ENCODE measurements around the gene ASB5. TPM values are rescaled to one million over a fixed set of nuclear protein-coding genes. Genes with fewer than 3 reads are reported as not detected.

ASB5 gene
- polyA plus RNA-seq, 1 donor from 2014 or later = not detected

DNA sequence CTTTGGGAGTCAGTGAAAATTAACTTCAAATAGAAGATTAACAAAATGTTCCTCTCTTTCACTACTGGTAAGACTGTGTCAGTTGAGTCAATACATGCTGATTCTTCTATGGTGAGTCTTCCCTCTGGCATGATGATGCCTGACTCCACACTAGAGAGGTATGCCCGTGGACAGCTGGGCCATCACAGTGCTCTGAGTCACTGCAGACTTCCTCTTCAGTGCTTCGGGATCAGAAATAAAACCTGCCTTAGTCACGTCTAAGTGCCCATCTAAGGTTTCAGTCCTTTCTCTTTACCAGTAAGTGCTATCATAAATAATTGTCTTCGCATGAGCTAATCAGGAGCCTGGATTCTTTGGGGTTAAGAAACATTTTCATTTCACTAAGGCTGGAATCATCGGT is 1.6 kb upstream of the ASB5 start:
- TF ChIP-seq SMC3 (conservative IDR thresholded peaks at IDR 0.05; ENCODE audit: poor library complexity) (no peak), EP300 (conservative IDR thresholded peaks at IDR 0.05; ENCODE audit: poor library complexity, severe bottlenecking) (no peak), EZH2 (IDR thresholded peaks at IDR 0.05; ENCODE audit: borderline replicate concordance, insufficient read depth, low read length, poor library complexity, severe bottlenecking) (no peak), TAF1 (IDR thresholded peaks at IDR 0.05; ENCODE audit: low read depth) (no peak), RAD21 (conservative IDR thresholded peaks at IDR 0.05) (no peak), POLR2AphosphoS5 (IDR thresholded peaks at IDR 0.05) (no peak), MXI1 (conservative IDR thresholded peaks at IDR 0.05; ENCODE audit: poor library complexity, severe bottlenecking) (no peak)
- TF ChIP-seq, protein P1, sequence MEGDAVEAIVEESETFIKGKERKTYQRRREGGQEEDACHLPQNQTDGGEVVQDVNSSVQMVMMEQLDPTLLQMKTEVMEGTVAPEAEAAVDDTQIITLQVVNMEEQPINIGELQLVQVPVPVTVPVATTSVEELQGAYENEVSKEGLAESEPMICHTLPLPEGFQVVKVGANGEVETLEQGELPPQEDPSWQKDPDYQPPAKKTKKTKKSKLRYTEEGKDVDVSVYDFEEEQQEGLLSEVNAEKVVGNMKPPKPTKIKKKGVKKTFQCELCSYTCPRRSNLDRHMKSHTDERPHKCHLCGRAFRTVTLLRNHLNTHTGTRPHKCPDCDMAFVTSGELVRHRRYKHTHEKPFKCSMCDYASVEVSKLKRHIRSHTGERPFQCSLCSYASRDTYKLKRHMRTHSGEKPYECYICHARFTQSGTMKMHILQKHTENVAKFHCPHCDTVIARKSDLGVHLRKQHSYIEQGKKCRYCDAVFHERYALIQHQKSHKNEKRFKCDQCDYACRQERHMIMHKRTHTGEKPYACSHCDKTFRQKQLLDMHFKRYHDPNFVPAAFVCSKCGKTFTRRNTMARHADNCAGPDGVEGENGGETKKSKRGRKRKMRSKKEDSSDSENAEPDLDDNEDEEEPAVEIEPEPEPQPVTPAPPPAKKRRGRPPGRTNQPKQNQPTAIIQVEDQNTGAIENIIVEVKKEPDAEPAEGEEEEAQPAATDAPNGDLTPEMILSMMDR (IDR thresholded peaks at IDR 0.05; ENCODE audit: poor library complexity, severe bottlenecking) = no peak
- TF ChIP-seq, protein P2, sequence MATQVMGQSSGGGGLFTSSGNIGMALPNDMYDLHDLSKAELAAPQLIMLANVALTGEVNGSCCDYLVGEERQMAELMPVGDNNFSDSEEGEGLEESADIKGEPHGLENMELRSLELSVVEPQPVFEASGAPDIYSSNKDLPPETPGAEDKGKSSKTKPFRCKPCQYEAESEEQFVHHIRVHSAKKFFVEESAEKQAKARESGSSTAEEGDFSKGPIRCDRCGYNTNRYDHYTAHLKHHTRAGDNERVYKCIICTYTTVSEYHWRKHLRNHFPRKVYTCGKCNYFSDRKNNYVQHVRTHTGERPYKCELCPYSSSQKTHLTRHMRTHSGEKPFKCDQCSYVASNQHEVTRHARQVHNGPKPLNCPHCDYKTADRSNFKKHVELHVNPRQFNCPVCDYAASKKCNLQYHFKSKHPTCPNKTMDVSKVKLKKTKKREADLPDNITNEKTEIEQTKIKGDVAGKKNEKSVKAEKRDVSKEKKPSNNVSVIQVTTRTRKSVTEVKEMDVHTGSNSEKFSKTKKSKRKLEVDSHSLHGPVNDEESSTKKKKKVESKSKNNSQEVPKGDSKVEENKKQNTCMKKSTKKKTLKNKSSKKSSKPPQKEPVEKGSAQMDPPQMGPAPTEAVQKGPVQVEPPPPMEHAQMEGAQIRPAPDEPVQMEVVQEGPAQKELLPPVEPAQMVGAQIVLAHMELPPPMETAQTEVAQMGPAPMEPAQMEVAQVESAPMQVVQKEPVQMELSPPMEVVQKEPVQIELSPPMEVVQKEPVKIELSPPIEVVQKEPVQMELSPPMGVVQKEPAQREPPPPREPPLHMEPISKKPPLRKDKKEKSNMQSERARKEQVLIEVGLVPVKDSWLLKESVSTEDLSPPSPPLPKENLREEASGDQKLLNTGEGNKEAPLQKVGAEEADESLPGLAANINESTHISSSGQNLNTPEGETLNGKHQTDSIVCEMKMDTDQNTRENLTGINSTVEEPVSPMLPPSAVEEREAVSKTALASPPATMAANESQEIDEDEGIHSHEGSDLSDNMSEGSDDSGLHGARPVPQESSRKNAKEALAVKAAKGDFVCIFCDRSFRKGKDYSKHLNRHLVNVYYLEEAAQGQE (IDR thresholded peaks at IDR 0.05; ENCODE audit: borderline replicate concordance) = no peak
- Histone ChIP-seq H3K9me2 (ENCODE audit: insufficient read depth, low read length) (no peaks in the 10 kb centered on the region), H3K36me3 (ENCODE audit: insufficient read depth, low read length) (no peaks in the 10 kb centered on the region), H3K79me2 (replicated peaks; ENCODE audit: insufficient read depth, low read length) (no peaks in the 10 kb centered on the region), H3K4me2 (ENCODE audit: low read length) (no peak overlapping the region), H4K20me1 (ENCODE audit: insufficient read depth) (no peaks in the 10 kb centered on the region), H3F3A (ENCODE audit: insufficient read depth, low read length, poor library complexity, severe bottlenecking) (no peaks in the 10 kb centered on the region), H3K9me3 (ENCODE audit: low read length) (no peaks in the 10 kb centered on the region), H2AFZ (ENCODE audit: low read depth, low read length) (no peak overlapping the region), H3K27ac (ENCODE audit: low read length) (no peak overlapping the region), H3K27me3 (ENCODE audit: insufficient read depth, low read depth, low read length) (no peaks in the 10 kb centered on the region), H3K4me3 (ENCODE audit: low read length) (no peak overlapping the region), H3K9ac (ENCODE audit: low read length) (no peak overlapping the region)

GRCh38 chr4:176266026-176266425 is 3.0 kb downstream of the ASB5 start:
- H3F3A ChIP-seq (ENCODE audit: insufficient read depth, low read length, poor library complexity, severe bottlenecking) = no peaks in the 10 kb centered on the region
- H3K9me2 ChIP-seq (ENCODE audit: insufficient read depth, low read length) = no peaks in the 10 kb centered on the region
- no peak overlapping the region for H2AFZ ChIP-seq (ENCODE audit: low read depth, low read length)
- H3K27ac ChIP-seq (ENCODE audit: low read length) = no peak overlapping the region
- TF ChIP-seq EP300 (conservative IDR thresholded peaks at IDR 0.05; ENCODE audit: poor library complexity, severe bottlenecking) (no peak), RAD21 (conservative IDR thresholded peaks at IDR 0.05) (no peak), TAF1 (IDR thresholded peaks at IDR 0.05; ENCODE audit: low read depth) (no peak), EZH2 (IDR thresholded peaks at IDR 0.05; ENCODE audit: borderline replicate concordance, insufficient read depth, low read length, poor library complexity, severe bottlenecking) (no peak), SMC3 (conservative IDR thresholded peaks at IDR 0.05; ENCODE audit: poor library complexity) (no peak), MXI1 (conservative IDR thresholded peaks at IDR 0.05; ENCODE audit: poor library complexity, severe bottlenecking) (no peak), POLR2AphosphoS5 (IDR thresholded peaks at IDR 0.05) (no peak)
- TF ChIP-seq, protein P1 (IDR thresholded peaks at IDR 0.05; ENCODE audit: poor library complexity, severe bottlenecking) = no peak
- TF ChIP-seq, protein P2 (IDR thresholded peaks at IDR 0.05; ENCODE audit: borderline replicate concordance) = no peak
- no peaks in the 10 kb centered on the region for H3K79me2 ChIP-seq (replicated peaks; ENCODE audit: insufficient read depth, low read length)
- H3K4me3 ChIP-seq (ENCODE audit: low read length) = no peak overlapping the region
- no peaks in the 10 kb centered on the region for H3K36me3 ChIP-seq (ENCODE audit: insufficient read depth, low read length)
- no peaks in the 10 kb centered on the region for H3K9me3 ChIP-seq (ENCODE audit: low read length)
- no peaks in the 10 kb centered on the region for H3K27me3 ChIP-seq (ENCODE audit: insufficient read depth, low read depth, low read length)
- no peak overlapping the region for H3K9ac ChIP-seq (ENCODE audit: low read length)
- no peak overlapping the region for H3K4me2 ChIP-seq (ENCODE audit: low read length)
- H4K20me1 ChIP-seq (ENCODE audit: insufficient read depth) = no peaks in the 10 kb centered on the region
